WTC11 (cell line): Measurements from ENCODE around the gene RLN2. TPM values are rescaled to one million over a fixed set of nuclear protein-coding genes. Genes with fewer than 3 reads are reported as not detected.
"Not testable (repeated sequence)": the region's sequence is repeated elsewhere in the genome, so short reads cannot be mapped to it uniquely, and the experiment has no call there.

ENCODE experiments used
- ATAC-seq: fragments of 200-7000 bp; cut with Tn5 transposase; 2 replicates; pipeline ENCODE4 v1.10.0; 2021; ENCODE audit warnings: mild to moderate bottlenecking, moderate library complexity
- CTCF ChIA-PET: fragments of 300-600 bp; sonication (Branson Sonifier 250); formaldehyde crosslinking; loops from one replicate; lab custom pipeline; 2021; ENCODE audit warnings: antibody characterized with exemption; lab: Charles Lee
- POLR2A ChIA-PET: fragments of 350-600 bp; sonication (Branson Sonifier 250); formaldehyde crosslinking; loops from one replicate; lab custom pipeline; 2021; ENCODE audit warnings: antibody characterized with exemption; lab: Charles Lee
- DNase-seq: peaks from one replicate; pipeline ENCODE4 v3.0.0; 2021; ENCODE audit warnings: low spot score
- H3K27ac Mint-ChIP-seq: 2 replicates; pipeline ENCODE4 v1.8.0; 2021; ENCODE audit warnings: mixed read lengths
- H3K27me3 Mint-ChIP-seq: 2 replicates; pipeline ENCODE4 v1.8.0; 2021; ENCODE audit warnings: low read depth, mild to moderate bottlenecking, moderate library complexity, mixed read lengths
- H3K36me3 Mint-ChIP-seq: 2 replicates; pipeline ENCODE4 v1.8.0; 2021; ENCODE audit warnings: mixed read lengths
- H3K4me1 Mint-ChIP-seq: 2 replicates; pipeline ENCODE4 v1.8.0; 2022; ENCODE audit warnings: mixed read lengths
- H3K4me3 Mint-ChIP-seq: 2 replicates; pipeline ENCODE4 v1.8.0; 2021; ENCODE audit warnings: mild to moderate bottlenecking, moderate library complexity, mixed read lengths
- H3K9me3 Mint-ChIP-seq: 2 replicates; pipeline ENCODE4 v1.8.0; 2021; ENCODE audit warnings: mixed read lengths
- ARID4B ChIP-seq: sonication (generic); formaldehyde crosslinking; IDR thresholded peaks from 2 replicates; pipeline ENCODE4 v1.8.0; 2023; ENCODE audit warnings: missing genetic modification reagents, mild to moderate bottlenecking, borderline replicate concordance
- ATF6 ChIP-seq: sonication (generic); formaldehyde crosslinking; IDR thresholded peaks from 2 replicates; pipeline ENCODE4 v1.8.1; 2023; ENCODE audit warnings: mild to moderate bottlenecking, missing genetic modification reagents
- CBFB ChIP-seq: sonication (generic); formaldehyde crosslinking; IDR thresholded peaks from 2 replicates; pipeline ENCODE4 v1.8.1; 2022; ENCODE audit warnings: mild to moderate bottlenecking, low read depth, missing genetic modification reagents
- EMX1 ChIP-seq: fragments of 250-450 bp; sonication (Bioruptor Pico); IDR thresholded peaks from 2 replicates; pipeline ENCODE4 v1.8.0; 2021; ENCODE audit warnings: mild to moderate bottlenecking
- ESRRA ChIP-seq: sonication (generic); formaldehyde crosslinking; IDR thresholded peaks from 2 replicates; pipeline ENCODE4 v1.8.1; 2022; ENCODE audit warnings: mild to moderate bottlenecking, missing genetic modification reagents, borderline replicate concordance
- HMGA2 ChIP-seq: fragments of 250-450 bp; sonication (Bioruptor Pico); IDR thresholded peaks from 2 replicates; pipeline ENCODE4 v1.4.0; 2021; ENCODE audit warnings: mild to moderate bottlenecking, moderate library complexity
- NFYB ChIP-seq: sonication (generic); formaldehyde crosslinking; conservative IDR thresholded peaks from 2 replicates; pipeline ENCODE4 v1.8.0; 2022; ENCODE audit warnings: low read depth, missing genetic modification reagents
- OVOL2 ChIP-seq: fragments of 250-450 bp; sonication (Bioruptor Pico); IDR thresholded peaks from 2 replicates; pipeline ENCODE4 v1.9.0; 2021; ENCODE audit warnings: mild to moderate bottlenecking, borderline replicate concordance
- RELA ChIP-seq: sonication (generic); formaldehyde crosslinking; IDR thresholded peaks from 2 replicates; pipeline ENCODE4 v1.8.1; 2022; ENCODE audit warnings: missing genetic modification reagents, mild to moderate bottlenecking, borderline replicate concordance
- SMAD3 ChIP-seq: sonication (generic); formaldehyde crosslinking; IDR thresholded peaks from 2 replicates; pipeline ENCODE4 v1.8.0; 2022; ENCODE audit warnings: missing genetic modification reagents, mild to moderate bottlenecking, borderline replicate concordance
- TEAD1 ChIP-seq: sonication (generic); formaldehyde crosslinking; IDR thresholded peaks from 2 replicates; pipeline ENCODE4 v1.8.0; 2022; ENCODE audit warnings: mild to moderate bottlenecking, missing genetic modification reagents
- TEAD4 ChIP-seq: sonication (generic); formaldehyde crosslinking; IDR thresholded peaks from 2 replicates; pipeline ENCODE4 v1.8.0; 2022; ENCODE audit warnings: mild to moderate bottlenecking, missing genetic modification reagents
- TP53 ChIP-seq: sonication (generic); formaldehyde crosslinking; IDR thresholded peaks from 2 replicates; pipeline ENCODE4 v1.8.1; 2023; ENCODE audit warnings: mild to moderate bottlenecking, missing genetic modification reagents
- ZNF423 ChIP-seq: fragments of 250-450 bp; sonication (Bioruptor Pico); IDR thresholded peaks from 2 replicates; pipeline ENCODE4 v2.1.2; 2022; ENCODE audit warnings: mild to moderate bottlenecking, moderate library complexity
- ZSCAN18 ChIP-seq: fragments of 250-450 bp; sonication (Bioruptor Pico); IDR thresholded peaks from 2 replicates; pipeline ENCODE4 v2.1.2; 2022; ENCODE audit warnings: mild to moderate bottlenecking, moderate library complexity
- total RNA-seq: library from RNA; stranded (reverse); gene quantifications from 3 replicates; pipeline ENCODE4 v1.2.3, GENCODE V29; 2021
- TF ChIP-seq, protein P1 (sequence below): fragments of 250-450 bp; sonication (Bioruptor Pico); conservative IDR thresholded peaks from 2 replicates; pipeline ENCODE4 v1.9.0; 2021; ENCODE audit warnings: mild to moderate bottlenecking

RLN2 gene
- total RNA-seq, 1 experiment from 2014 or later = 4.0 TPM

DNA sequence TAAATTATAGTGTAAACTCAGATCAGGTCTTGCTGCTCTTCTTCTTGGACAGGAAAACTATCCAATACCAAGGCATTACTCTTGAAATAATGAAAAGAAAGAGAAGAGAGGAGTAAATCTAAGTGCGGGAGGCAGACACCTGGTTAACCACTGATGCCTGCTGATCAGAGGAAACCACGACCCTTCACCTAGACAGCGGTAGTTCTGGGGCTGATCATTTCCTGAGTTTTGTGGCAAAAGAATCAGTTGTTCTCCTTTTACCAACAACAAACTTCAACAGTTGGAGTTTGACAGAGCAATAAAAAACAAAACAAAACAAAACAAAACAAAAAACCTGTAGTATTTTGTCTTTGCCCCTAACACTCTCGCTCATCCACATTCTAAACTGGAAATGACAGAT is 32.2 kb upstream of the RLN2 start:
- no peak for DNase-seq
- H3K4me1 Mint-ChIP-seq = peaks cover 5% of the 10 kb centered on the region
- CTCF ChIA-PET = no interaction called here
- no peak for TF ChIP-seq NFYB (CRISPR knock-in tag)
- no peak for TF ChIP-seq TEAD4 (CRISPR knock-in tag)
- TF ChIP-seq ARID4B (CRISPR knock-in tag) = no peak
- TF ChIP-seq OVOL2 (CRISPR knock-in tag) = no peak
- no peak for TF ChIP-seq ZNF423 (CRISPR knock-in tag)
- no peak for TF ChIP-seq EMX1 (CRISPR knock-in tag)
- TF ChIP-seq ATF6 (CRISPR knock-in tag) = no peak
- TF ChIP-seq TP53 (CRISPR knock-in tag) = no peak
- no peak for TF ChIP-seq HMGA2 (CRISPR knock-in tag)
- no peak for TF ChIP-seq ZSCAN18 (CRISPR knock-in tag)
- no peak for TF ChIP-seq RELA (CRISPR knock-in tag)
- no peak for TF ChIP-seq ESRRA (CRISPR knock-in tag)
- TF ChIP-seq, protein P1, sequence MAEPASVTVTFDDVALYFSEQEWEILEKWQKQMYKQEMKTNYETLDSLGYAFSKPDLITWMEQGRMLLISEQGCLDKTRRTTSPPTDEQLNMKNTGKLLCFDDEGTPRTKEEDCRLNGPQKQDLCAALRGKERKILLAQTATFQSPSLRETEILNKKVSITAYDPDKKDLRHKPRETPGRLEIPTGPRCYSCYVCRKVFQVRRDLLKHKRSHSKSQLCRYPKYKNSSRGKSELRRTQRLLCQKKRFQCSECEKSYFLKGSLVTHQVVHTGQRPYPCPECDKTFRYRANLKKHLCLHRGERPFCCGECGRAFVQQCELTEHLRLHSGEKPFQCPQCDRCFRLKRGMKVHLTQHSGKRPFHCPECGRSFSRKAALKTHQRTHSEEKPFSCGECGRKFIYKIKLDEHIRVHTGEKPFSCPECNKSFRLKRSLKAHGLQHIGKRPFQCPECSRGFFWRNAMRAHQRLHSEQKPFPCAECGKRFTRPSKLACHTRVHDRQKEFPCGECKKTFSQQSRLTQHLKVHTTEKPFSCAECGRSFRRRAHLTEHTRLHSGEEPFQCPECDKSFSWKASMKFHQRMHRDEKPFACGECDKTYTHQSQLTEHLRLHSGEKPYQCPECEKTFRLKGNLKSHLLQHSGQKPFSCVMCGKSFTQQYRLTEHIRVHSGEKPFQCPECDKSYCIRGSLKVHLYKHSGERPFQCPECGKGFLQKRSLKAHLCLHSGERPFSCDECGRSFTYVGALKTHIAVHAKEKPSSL (CRISPR knock-in tag) = no peak
- TF ChIP-seq CBFB (CRISPR knock-in tag) = no peak
- TF ChIP-seq TEAD1 = no peak
- no peak for TF ChIP-seq SMAD3 (CRISPR knock-in tag)
- no peaks in the 10 kb centered on the region for H3K27me3 Mint-ChIP-seq
- H3K4me3 Mint-ChIP-seq = no peak overlapping the region
- POLR2A ChIA-PET = no interaction called here
- H3K36me3 Mint-ChIP-seq = no peaks in the 10 kb centered on the region
- no peak for ATAC-seq
- H3K9me3 Mint-ChIP-seq = no peaks in the 10 kb centered on the region
- no peak overlapping the region for H3K27ac Mint-ChIP-seq

- H3K4me1 Mint-ChIP-seq = peaks cover 16% of the 10 kb centered on the region
- H3K27ac Mint-ChIP-seq, ATAC-seq, CTCF ChIA-PET, H3K27me3 Mint-ChIP-seq, H3K4me3 Mint-ChIP-seq, DNase-seq, POLR2A ChIA-PET: not testable (repeated sequence)
- H3K36me3 Mint-ChIP-seq = peaks cover 29% of the 10 kb centered on the region
- H3K9me3 Mint-ChIP-seq = peaks cover 27% of the 10 kb centered on the region
Measured at GRCh38 chr9:5331276-5331675, 26.8 kb upstream of the RLN2 start.
